Endodermal cell (in vitro differentiated cells): ENCODE measurements around the gene SRR. TPM values are rescaled to one million over a fixed set of nuclear protein-coding genes. Genes with fewer than 3 reads are reported as not detected.

ENCODE experiments used
- DNase-seq: peaks from one replicate; pipeline ENCODE4 v3.0.0-alpha.2; 2017
- H3K27ac ChIP-seq: 2 replicates; pipeline ENCODE4 v1.5.1; 2013; ENCODE audit warnings: mild to moderate bottlenecking, low read depth, low read length, moderate library complexity
- H3K27me3 ChIP-seq: 2 replicates; pipeline ENCODE4 v1.6.1; 2013; ENCODE audit warnings: mild to moderate bottlenecking, low read length, moderate library complexity; ENCODE audit not compliant: insufficient read depth, control insufficient read depth, poor library complexity, severe bottlenecking
- H3K36me3 ChIP-seq: 2 replicates; pipeline ENCODE4 v1.7.0; 2013; ENCODE audit warnings: mild to moderate bottlenecking, low read length, moderate library complexity; ENCODE audit not compliant: control insufficient read depth, insufficient read depth
- H3K4me1 ChIP-seq: one replicate; pipeline ENCODE4 v1.7.0; 2013; ENCODE audit warnings: low read length; ENCODE audit not compliant: control insufficient read depth, insufficient read depth
- H3K4me3 ChIP-seq: 2 replicates; pipeline ENCODE4 v1.5.1; 2013; ENCODE audit warnings: mild to moderate bottlenecking, low read length, moderate library complexity
- H3K9ac ChIP-seq: 2 replicates; pipeline ENCODE4 v1.6.1; 2013; ENCODE audit warnings: mild to moderate bottlenecking, low read length, moderate library complexity; ENCODE audit not compliant: poor library complexity, severe bottlenecking; ENCODE audit errors: extremely low read depth
- H3K9me3 ChIP-seq: 2 replicates; pipeline ENCODE4 v1.6.1; 2013; ENCODE audit warnings: mild to moderate bottlenecking, low read length, moderate library complexity; ENCODE audit not compliant: control insufficient read depth
- H3K27ac Mint-ChIP-seq: 2 replicates; pipeline ENCODE4 v1.8.0; 2020; ENCODE audit warnings: mixed read lengths
- H3K27me3 Mint-ChIP-seq: 2 replicates; pipeline ENCODE4 v1.8.0; 2021; ENCODE audit warnings: mild to moderate bottlenecking, mixed read lengths; ENCODE audit not compliant: insufficient read depth
- H3K36me3 Mint-ChIP-seq: 2 replicates; pipeline ENCODE4 v1.8.0; 2020; ENCODE audit warnings: low read depth, mixed read lengths
- H3K4me1 Mint-ChIP-seq: 2 replicates; pipeline ENCODE4 v1.8.0; 2020; ENCODE audit warnings: mixed read lengths
- H3K4me3 Mint-ChIP-seq: 2 replicates; pipeline ENCODE4 v1.8.0; 2020; ENCODE audit warnings: mild to moderate bottlenecking, moderate library complexity, mixed read lengths
- H3K9me3 Mint-ChIP-seq: 2 replicates; pipeline ENCODE4 v1.8.0; 2020; ENCODE audit warnings: mild to moderate bottlenecking, mixed read lengths
- CTCF ChIP-seq: fragments of 200-600 bp; sonication (generic); conservative IDR thresholded peaks from 2 replicates; pipeline ENCODE4 v1.5.0; 2021; ENCODE audit warnings: antibody characterized with exemption, mild to moderate bottlenecking
- WGBS, 2 experiments: methylation state at CpG; one replicate each; pipeline versions ENCODE4 v1.1.5 to v1.1.7; 2013; ENCODE audit warnings: missing lambda C conversion rate in 2 of 2, mixed read lengths in 1 of 2; ENCODE audit not compliant: insufficient coverage in 1 of 2, insufficient read length in 1 of 2; 5-methylcytosine and 5-hydroxymethylcytosine counted together
- total RNA-seq, 2 donors: library from RNA; stranded (reverse); fragmentation: NEBNext Ultra II Directional in 1 of 2; extraction: Animal tissue kit (Norgen Biotek cat#: 25700) in 1 of 2; gene quantifications; 2 replicates in 1 of 2; 3 replicates in 1 of 2; pipeline ENCODE4 v1.2.1, GENCODE V29; 2021

SRR gene
- total RNA-seq, 2 donors from 2014 or later = 10.2 to 38.0 TPM

GRCh38 chr17:2371183-2372130 is 67.7 kb downstream of the SRR start:
- WGBS, 2 experiments = 94 to 96% methylated on average over 18 to 30 of the region's 30 CpGs
- peaks cover 6% of the 10 kb centered on the region for H3K36me3 Mint-ChIP-seq

GRCh38 chr17:2372180-2372579 is 68.4 kb downstream of the SRR start:
- H3K9me3 Mint-ChIP-seq = no peaks in the 10 kb centered on the region
- H3K27me3 ChIP-seq = no peaks in the 10 kb centered on the region
- no peaks in the 10 kb centered on the region for H3K4me1 ChIP-seq
- H3K4me3 ChIP-seq = no peak overlapping the region
- no peaks in the 10 kb centered on the region for H3K27me3 Mint-ChIP-seq
- no peak overlapping the region for H3K27ac Mint-ChIP-seq
- peaks cover 1% of the 10 kb centered on the region for H3K4me1 Mint-ChIP-seq
- H3K4me3 Mint-ChIP-seq = no peak overlapping the region
- 95 to 98% methylated on average over 19 to 26 of the region's 26 CpGs for WGBS, 2 experiments
- DNase-seq = no peak
- H3K36me3 ChIP-seq = peaks cover 17% of the 10 kb centered on the region
- no peak overlapping the region for H3K9ac ChIP-seq
- no peak overlapping the region for H3K27ac ChIP-seq
- H3K36me3 Mint-ChIP-seq = peaks cover 8% of the 10 kb centered on the region
- no peak for TF ChIP-seq CTCF
- H3K9me3 ChIP-seq = no peaks in the 10 kb centered on the region

More at GRCh38 chr17:2371183-2372130, 67.7 kb downstream of the SRR start:
- peaks cover 1% of the 10 kb centered on the region for H3K4me1 Mint-ChIP-seq
- DNase-seq = no peak
- no peaks in the 10 kb centered on the region for H3K27me3 Mint-ChIP-seq
- Histone ChIP-seq H3K9me3 (no peaks in the 10 kb centered on the region), H3K9ac (no peak overlapping the region), H3K4me3 (no peak overlapping the region), H3K36me3 (peaks cover 11% of the 10 kb centered on the region), H3K4me1 (no peaks in the 10 kb centered on the region), H3K27me3 (no peaks in the 10 kb centered on the region), H3K27ac (no peak overlapping the region)
- no peaks in the 10 kb centered on the region for H3K9me3 Mint-ChIP-seq
- TF ChIP-seq CTCF = no peak
- H3K4me3 Mint-ChIP-seq = no peak overlapping the region
- H3K27ac Mint-ChIP-seq = no peak overlapping the region

- Histone ChIP-seq H3K9ac (no peak overlapping the region), H3K27ac (no peak overlapping the region), H3K36me3 (peaks cover 20% of the 10 kb centered on the region), H3K27me3 (no peaks in the 10 kb centered on the region), H3K4me3 (no peak overlapping the region), H3K4me1 (no peaks in the 10 kb centered on the region), H3K9me3 (no peaks in the 10 kb centered on the region)
- Mint-ChIP-seq H3K4me1 (peaks cover 1% of the 10 kb centered on the region), H3K36me3 (peaks cover 12% of the 10 kb centered on the region), H3K4me3 (no peak overlapping the region), H3K27ac (no peak overlapping the region), H3K9me3 (no peaks in the 10 kb centered on the region), H3K27me3 (no peaks in the 10 kb centered on the region)
- 89 to 97% methylated on average over 9 to 16 of the region's 16 CpGs for whole genome bisulfite sequencing, 2 experiments
- DNase-seq = no peak
- TF ChIP-seq CTCF = no peak
These were observed 68.9 kb downstream of the SRR start for GRCh38 chr17:2372681-2373080.
